ENCODE data around the gene CLEC4A. TPM values are rescaled to one million over a fixed set of nuclear protein-coding genes. Genes with fewer than 3 reads are reported as not detected.

Gene CLEC4A
- total and polyA plus RNA-seq, 2 of the 8 experiments (the other 6 are each of a cell fraction or from before 2014, with no cell fraction given) = 0.41 to 0.44 TPM

DNA sequence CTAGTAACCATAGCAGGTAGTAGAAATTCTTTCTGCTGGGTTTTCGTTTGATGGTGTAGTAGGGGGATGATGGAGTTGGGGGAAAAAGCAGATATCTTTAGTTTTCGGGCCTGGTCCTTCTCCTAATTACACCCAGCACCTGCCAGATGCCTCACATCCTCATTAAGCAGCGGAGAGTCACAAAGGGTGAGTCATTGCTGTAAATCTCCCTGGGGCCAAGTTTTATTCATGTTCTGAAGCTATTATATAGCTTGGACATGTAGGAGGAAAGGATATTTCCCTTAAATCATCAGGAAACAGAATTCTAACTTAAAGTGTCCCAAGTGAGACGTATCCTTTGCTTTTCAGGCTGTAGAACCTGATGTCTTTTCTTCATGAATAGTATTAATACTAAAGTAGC, 46.2 kb upstream of the CLEC4A start:
- Histone ChIP-seq H3K23me2 (ENCODE audit: low read depth, low read length) (no peaks in the 10 kb centered on the region), H4K91ac (replicated peaks; ENCODE audit: insufficient read length, low read length) (no peak overlapping the region), H3K4ac (replicated peaks; ENCODE audit: insufficient read length, low read depth, low read length) (no peak overlapping the region), H2BK5ac (ENCODE audit: low read depth, low read length) (no peak overlapping the region), H3K14ac (ENCODE audit: insufficient read length) (no peak overlapping the region), H3K4me3 (ENCODE audit: extremely low read depth in 1 of 4, insufficient read depth in 2 of 4, low read depth in 3 of 4, low read length in 4 of 4) (no peak overlapping the region), H3K27me3 (replicated peaks in 1 of 4; ENCODE audit: control insufficient read depth in 3 of 4, extremely low read depth in 1 of 4, insufficient read depth in 3 of 4, low read length in 3 of 4) (no peaks in the 10 kb centered on the region), H3K23ac (ENCODE audit: insufficient read length) (no peak overlapping the region), H3K79me2 (ENCODE audit: control insufficient read depth in 1 of 2, insufficient read depth in 2 of 2, low read length in 2 of 2) (no peaks in the 10 kb centered on the region), H4K8ac (ENCODE audit: extremely low read depth, insufficient read depth, low read length) (no peak overlapping the region), H3K9me3 (ENCODE audit: insufficient read depth in 2 of 2, low read depth in 1 of 2, low read length in 1 of 2) (no peaks in the 10 kb centered on the region), H3K27ac (ENCODE audit: low read depth, low read length) (no peak overlapping the region), H2BK12ac (ENCODE audit: low read depth, low read length) (no peak overlapping the region), H3K9ac (replicated peaks in 1 of 4; ENCODE audit: extremely low read depth in 1 of 4, low read depth in 3 of 4, low read length in 3 of 4) (no peak overlapping the region), H3K4me2 (ENCODE audit: insufficient read depth in 1 of 2, low read depth in 2 of 2, low read length in 2 of 2) (no peak overlapping the region), H3K18ac (ENCODE audit: extremely low read depth, low read length) (no peak overlapping the region), H3K79me1 (ENCODE audit: low read depth, low read length) (no peaks in the 10 kb centered on the region), H3K56ac (replicated peaks; ENCODE audit: insufficient read length, low read depth, low read length) (no peak overlapping the region), H3K36me3 (ENCODE audit: control insufficient read depth in 2 of 4, insufficient read depth in 4 of 4, low read length in 3 of 4) (no peaks in the 10 kb centered on the region), H2BK15ac (ENCODE audit: low read length) (no peak overlapping the region), H2BK120ac (replicated peaks; ENCODE audit: low read depth, low read length) (no peak overlapping the region), H2BK20ac (ENCODE audit: low read length) (no peak overlapping the region), H2AK5ac (ENCODE audit: low read depth, low read length) (no peak overlapping the region), H4K5ac (ENCODE audit: insufficient read length, low read depth, low read length) (no peak overlapping the region), H3K4me1 (replicated peaks in 1 of 4; ENCODE audit: control insufficient read depth in 3 of 4, insufficient read depth in 4 of 4, low read length in 3 of 4) (no peaks in the 10 kb centered on the region), H4K20me1 (replicated peaks in 1 of 2; ENCODE audit: control insufficient read depth in 1 of 2, insufficient read depth in 2 of 2, low read length in 2 of 2) (no peaks in the 10 kb centered on the region), H2AFZ (ENCODE audit: low read length) (no peak overlapping the region)
- WGBS, 2 experiments (ENCODE audit: extremely low coverage in 1 of 2, insufficient coverage in 1 of 2, insufficient read length in 1 of 2, insufficient replicate concordance in 2 of 2, low coverage in 1 of 2, low lambda C conversion rate in 2 of 2, missing lambda C conversion rate in 1 of 2) = 86% methylated on average over 4 of the region's 4 CpGs; no CpG with 5 or more reads in 1 of the 2 experiments
- DNase-seq (ENCODE audit: low read depth in 1 of 2, low spot score in 2 of 2) (no peak), FAIRE-seq (no peak)
- CTCF ChIA-PET (ENCODE audit: partially characterized antibody) = interaction anchor here (0.9 to 11.1 kb wide), 11 partner anchors 11 to 435 kb away, joined by 3 to 146 read pairs (median 5); no protein-coding TSS in a partner anchor
- POLR2A ChIA-PET (ENCODE audit: partially characterized antibody) = interaction anchor here (0.5 kb wide), 1 partner anchor 119 kb away, joined by 3 read pairs; no protein-coding TSS in a partner anchor
- TF ChIP-seq KDM5A (IDR thresholded peaks at IDR 0.05; ENCODE audit: low read length) = no peak
- no peak for TF ChIP-seq SP1 (IDR thresholded peaks at IDR 0.05; ENCODE audit: low read depth, low read length)
- TF ChIP-seq, protein P1, sequence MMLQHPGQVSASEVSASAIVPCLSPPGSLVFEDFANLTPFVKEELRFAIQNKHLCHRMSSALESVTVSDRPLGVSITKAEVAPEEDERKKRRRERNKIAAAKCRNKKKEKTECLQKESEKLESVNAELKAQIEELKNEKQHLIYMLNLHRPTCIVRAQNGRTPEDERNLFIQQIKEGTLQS (IDR thresholded peaks at IDR 0.05; ENCODE audit: insufficient read depth, low read depth, low read length) = no peak
- TF ChIP-seq, protein P2, sequence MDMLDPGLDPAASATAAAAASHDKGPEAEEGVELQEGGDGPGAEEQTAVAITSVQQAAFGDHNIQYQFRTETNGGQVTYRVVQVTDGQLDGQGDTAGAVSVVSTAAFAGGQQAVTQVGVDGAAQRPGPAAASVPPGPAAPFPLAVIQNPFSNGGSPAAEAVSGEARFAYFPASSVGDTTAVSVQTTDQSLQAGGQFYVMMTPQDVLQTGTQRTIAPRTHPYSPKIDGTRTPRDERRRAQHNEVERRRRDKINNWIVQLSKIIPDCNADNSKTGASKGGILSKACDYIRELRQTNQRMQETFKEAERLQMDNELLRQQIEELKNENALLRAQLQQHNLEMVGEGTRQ (IDR thresholded peaks at IDR 0.05; ENCODE audit: low read length) = no peak
- no peak for TF ChIP-seq RAD21 (IDR thresholded peaks at IDR 0.05 in 1 of 2, conservative IDR thresholded peaks at IDR 0.05 in 1 of 2; ENCODE audit: low read depth in 2 of 2, low read length in 2 of 2)
- no peak for TF ChIP-seq CTBP2 (IDR thresholded peaks at IDR 0.05; ENCODE audit: borderline replicate concordance, insufficient read depth, insufficient read length, low read length)
- no peak for TF ChIP-seq TAF7 (optimal IDR thresholded peaks at IDR 0.05; ENCODE audit: borderline replicate concordance, low read depth, low read length)
- TF ChIP-seq CHD2 (IDR thresholded peaks at IDR 0.05; ENCODE audit: low read length) = no peak
- TF ChIP-seq, protein P3, sequence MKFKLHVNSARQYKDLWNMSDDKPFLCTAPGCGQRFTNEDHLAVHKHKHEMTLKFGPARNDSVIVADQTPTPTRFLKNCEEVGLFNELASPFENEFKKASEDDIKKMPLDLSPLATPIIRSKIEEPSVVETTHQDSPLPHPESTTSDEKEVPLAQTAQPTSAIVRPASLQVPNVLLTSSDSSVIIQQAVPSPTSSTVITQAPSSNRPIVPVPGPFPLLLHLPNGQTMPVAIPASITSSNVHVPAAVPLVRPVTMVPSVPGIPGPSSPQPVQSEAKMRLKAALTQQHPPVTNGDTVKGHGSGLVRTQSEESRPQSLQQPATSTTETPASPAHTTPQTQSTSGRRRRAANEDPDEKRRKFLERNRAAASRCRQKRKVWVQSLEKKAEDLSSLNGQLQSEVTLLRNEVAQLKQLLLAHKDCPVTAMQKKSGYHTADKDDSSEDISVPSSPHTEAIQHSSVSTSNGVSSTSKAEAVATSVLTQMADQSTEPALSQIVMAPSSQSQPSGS (IDR thresholded peaks at IDR 0.05; ENCODE audit: low read length) = no peak
- TF ChIP-seq JUND (IDR thresholded peaks at IDR 0.05; ENCODE audit: low read length) = no peak
